ENCODE data around the gene SCAI.

DNA sequence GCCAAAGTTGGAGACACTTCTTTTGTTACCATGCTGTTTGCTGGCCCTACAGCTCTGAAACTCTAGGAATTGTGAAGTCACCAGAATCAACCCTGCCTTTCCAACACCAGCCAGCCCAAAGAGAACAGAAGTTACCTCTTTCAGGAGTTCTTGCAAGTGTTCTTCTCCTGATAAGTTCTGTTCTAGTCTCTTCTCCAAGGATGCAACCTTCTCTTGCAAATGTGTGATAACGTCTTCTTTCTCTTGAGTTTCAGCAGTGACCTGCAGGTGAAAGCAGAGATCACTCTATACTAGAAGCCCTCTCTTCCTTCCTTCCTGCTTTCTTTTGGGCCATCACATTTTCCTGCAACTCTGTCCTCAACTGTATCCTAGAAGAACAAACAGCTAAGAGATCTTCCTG lies 231.6 kb downstream of the SCAI start:
- TF ChIP-seq POLR2A (IDR thresholded peaks at IDR 0.05) = no peak
- TF ChIP-seq, protein P1, sequence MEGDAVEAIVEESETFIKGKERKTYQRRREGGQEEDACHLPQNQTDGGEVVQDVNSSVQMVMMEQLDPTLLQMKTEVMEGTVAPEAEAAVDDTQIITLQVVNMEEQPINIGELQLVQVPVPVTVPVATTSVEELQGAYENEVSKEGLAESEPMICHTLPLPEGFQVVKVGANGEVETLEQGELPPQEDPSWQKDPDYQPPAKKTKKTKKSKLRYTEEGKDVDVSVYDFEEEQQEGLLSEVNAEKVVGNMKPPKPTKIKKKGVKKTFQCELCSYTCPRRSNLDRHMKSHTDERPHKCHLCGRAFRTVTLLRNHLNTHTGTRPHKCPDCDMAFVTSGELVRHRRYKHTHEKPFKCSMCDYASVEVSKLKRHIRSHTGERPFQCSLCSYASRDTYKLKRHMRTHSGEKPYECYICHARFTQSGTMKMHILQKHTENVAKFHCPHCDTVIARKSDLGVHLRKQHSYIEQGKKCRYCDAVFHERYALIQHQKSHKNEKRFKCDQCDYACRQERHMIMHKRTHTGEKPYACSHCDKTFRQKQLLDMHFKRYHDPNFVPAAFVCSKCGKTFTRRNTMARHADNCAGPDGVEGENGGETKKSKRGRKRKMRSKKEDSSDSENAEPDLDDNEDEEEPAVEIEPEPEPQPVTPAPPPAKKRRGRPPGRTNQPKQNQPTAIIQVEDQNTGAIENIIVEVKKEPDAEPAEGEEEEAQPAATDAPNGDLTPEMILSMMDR (IDR thresholded peaks at IDR 0.05) = no peak

All from thyroid gland (tissue), 4 donors.